HG02981 (cell line): ENCODE results near the gene METAP1D.
"Not testable (repeated sequence)": the region's sequence is repeated elsewhere in the genome, so short reads cannot be mapped to it uniquely, and the experiment has no call there.

Source experiments
- ATAC-seq: cut with Tn5 transposase; IDR thresholded peaks from one replicate; pipeline ENCODE4 v1.9.1; 2021; ENCODE audit warnings: mild to moderate bottlenecking, moderate library complexity; ENCODE audit not compliant: unreplicated experiment

METAP1D gene

DNA sequence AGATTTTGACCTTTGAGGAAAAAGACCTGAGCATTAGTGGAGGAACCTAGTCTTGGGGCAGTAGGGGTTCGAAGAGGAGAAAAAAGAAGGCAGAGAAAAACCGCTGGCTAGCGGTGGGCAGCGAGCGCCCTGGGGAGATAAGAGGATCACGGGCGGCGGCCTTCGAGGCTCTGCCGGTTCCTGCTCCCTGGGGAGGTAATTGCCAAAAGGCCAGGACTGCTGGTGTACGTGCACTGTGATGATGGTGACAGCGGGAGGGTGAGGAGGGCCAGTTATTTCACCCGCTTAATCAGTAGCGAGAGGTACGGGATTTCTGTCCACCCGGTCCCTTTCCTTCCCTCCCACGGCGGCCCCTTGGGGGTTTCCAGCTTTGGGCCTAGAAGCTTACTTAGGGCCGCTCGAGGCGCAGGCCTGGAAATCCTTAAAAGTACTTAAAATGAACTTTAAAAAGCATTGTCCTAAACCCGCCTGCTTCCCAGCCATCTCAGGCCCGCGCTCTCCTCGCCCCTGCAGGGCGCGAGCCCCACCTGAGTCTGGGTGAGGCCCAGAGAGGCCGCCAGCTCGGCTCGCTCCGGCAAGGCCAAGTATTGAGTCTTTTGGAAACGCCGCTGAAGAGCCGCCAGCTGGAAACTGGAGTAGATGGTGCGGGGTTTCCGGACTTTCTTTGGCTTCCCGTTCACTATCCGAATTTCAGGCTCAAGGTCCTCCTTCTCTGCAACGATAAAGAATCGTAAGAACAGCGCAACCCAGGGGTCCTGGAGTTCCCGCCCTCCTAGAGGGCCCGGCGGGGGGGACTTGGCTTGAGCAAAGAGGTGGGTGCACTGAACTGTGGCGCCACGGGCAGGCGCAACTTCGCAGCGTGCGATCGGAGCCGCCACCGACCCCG is 101.4 kb downstream of the METAP1D start:
- ATAC-seq, result no peak

DNA sequence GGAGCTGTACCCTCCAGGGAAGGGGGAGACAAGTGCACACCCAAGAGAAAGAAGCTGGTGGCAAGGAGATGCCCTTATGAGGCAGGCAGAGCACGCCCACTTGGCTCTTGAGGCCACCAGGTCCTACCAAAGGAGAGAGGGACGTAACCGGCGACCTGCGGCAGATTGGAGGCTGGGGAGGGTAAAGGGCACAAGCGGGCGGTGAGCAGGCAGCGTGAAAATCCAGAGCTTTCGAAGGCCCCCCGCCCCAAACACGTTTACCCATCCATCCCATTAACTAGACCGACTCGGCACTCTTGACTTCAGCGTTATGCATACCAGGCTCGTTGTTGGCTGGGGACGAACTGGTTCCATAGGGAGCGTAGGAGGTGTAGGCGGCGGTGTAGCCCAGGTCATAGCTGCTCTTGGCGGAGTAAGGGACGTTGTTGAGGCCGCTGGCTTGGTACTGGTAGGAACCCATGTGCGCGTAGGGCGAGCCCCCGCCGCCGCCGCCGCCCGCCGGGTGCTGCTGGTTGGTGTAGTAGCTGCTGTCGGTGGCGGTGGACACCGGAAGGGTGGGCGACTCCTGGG is 102.2 kb downstream of the METAP1D start:
- no peak for ATAC-seq

DNA sequence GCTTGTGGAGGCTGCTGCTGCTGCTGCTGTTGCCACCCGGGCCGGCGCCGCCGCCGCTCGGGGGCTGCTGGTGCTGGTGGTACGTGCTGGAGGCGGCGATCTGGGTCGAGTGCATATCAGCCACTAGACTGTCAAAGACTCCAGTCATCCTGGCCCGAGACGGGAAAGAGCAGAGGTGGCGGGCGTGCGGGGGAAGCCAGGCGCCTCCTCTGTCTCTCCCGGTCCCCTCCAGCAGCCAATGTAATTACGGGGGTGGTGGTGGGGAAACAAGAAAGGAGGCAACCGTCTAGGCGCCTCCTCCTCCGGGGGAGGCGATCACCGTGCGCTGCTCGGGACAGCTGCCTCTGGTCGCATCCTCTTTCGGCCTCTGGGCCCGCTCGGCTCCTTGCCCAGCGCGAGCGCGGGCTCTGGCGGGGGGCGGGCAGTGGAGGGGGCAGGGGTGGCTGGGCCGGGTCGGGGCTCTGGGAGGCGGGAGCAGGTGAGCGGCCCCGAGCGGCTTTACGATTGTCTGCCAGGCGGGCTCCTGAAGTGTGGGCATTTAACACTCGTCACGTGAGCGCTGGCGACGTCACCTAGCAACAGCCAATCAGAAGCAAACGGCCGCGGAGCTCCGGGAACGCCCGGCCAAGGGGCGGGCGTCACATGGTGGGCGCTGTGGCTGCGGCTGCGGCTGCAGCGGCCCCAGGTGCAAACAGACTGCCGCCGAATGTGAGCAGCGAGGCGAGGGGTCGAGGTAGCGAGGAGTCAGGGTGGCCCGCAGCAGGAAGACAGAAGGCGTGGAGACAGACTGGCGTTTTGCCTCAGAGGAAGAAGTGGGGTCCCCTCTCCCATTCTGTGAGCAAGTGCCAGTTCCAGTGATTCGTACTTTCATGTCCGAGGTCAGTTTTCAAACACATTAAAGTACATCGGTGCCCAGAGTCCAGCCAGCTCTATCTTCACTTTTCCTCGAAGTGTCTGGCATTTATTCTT is 102.9 kb downstream of the METAP1D start, which contains the start of gene DLX2:
Gene DLX2 (minus strand): TSS at position 510 of the 969 bp plus-strand sequence. CDS start 362 bp downstream, at position 148.
- ATAC-seq, result peak; percentile 51

DNA sequence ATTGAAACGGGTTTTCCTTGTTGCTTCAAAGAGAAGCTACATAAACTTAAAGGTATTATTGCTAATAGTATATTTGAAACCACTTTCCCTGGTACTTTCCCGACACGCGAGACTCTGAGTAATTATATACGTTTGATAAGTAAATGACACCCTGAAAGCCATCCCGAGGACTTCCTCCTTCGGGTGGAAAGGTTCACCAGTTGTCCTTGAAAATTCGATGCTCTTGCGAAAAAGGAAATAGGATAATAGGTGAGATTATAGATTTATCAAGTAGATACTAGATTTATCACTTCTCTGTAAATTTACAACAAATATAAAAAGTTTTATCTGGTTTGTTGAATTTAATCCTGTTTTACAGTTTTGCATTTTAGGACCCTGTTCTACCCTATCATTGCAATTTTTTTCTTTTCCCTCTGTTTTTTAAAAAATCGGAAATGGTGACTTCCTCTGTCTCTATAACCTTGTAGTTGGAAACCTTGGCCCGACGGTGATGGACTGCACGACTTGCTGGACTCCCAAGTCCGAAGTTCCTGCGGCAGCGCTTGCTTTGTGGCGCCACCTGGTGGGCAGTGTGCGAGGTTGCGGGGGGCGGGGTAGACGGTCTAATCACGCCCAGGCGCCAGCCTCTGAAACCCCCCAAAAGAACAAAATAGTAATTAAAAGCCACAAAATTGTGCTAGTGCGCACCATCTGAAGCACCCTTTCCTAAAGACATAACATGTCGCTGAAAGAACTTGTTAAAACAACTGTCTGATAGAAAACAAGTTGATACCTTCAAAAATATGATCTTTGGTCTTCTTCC is 103.9 kb downstream of the METAP1D start:
- ATAC-seq, result no peak

DNA sequence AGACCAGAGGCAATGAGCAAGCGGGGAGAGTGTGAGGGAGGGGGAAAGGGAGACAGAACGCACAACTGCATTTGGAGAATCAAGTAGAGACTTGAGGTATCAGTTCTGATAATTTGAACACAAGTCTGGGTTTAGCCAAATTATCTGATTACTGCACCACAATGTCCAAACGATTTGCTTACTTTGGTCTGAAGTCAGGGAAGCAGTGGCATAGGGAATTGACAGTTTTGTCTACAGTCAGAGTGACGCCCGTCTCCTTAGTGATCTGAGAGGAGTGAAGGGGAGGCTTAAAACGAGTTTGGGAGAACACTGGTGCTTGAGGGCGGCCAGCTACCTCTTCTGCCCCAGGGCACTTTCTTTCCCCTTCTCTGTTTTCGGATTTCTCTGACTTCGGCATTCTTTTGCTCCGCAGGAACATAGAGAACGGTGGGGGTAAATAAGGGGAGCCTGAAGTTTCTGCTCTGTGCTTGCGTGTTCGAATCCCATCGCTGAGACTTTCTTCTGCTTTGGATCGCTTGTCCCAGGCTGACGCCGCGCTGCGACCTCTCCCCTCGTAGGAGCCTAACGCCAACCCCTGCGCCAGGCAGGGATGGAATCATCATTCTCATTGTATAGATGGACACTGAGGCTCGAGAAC is 105.8 kb downstream of the METAP1D start:
- ATAC-seq, result no peak

DNA sequence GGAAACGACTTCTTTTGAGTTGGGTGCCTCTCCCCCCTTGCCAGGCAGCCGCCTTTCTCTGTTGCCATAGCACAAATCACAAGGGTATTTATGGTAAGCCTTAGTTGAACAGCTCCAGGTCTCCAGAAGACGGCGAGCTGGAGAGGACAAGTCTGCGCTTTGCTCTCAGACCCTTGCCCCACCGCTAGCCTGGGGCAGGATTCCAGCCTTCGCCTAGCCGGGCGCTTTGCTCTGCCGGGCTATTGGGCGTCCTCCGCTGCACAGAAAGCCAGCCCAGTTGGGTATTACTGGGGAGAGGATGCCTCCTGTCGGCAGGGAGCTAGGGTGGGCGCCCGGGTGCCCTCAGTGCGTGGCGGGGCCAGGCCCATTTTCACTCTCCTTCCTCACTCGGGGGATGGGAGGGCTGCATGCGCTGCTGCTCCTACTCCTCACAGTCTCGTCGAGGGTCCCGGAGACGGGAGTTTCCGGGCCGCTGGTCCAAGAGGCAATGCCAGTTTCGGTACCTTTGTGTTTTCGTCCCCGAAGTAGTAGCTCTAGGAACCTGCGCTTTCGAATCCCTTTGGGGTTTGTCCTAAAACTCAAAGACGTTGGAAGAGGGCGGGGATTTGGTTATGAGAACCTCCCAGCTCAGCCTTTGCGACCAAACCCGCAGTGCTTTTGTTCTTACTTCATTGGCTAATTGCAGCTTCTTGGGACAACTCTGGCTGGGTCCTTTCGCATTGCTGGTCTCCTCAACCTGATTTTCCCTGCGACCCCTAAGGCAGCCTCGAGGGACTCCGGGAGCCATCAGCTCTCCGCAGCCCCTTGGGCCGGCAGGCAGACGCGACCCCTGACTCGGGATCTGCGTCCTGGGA is 106.6 kb downstream of the METAP1D start:
- no peak for ATAC-seq

DNA sequence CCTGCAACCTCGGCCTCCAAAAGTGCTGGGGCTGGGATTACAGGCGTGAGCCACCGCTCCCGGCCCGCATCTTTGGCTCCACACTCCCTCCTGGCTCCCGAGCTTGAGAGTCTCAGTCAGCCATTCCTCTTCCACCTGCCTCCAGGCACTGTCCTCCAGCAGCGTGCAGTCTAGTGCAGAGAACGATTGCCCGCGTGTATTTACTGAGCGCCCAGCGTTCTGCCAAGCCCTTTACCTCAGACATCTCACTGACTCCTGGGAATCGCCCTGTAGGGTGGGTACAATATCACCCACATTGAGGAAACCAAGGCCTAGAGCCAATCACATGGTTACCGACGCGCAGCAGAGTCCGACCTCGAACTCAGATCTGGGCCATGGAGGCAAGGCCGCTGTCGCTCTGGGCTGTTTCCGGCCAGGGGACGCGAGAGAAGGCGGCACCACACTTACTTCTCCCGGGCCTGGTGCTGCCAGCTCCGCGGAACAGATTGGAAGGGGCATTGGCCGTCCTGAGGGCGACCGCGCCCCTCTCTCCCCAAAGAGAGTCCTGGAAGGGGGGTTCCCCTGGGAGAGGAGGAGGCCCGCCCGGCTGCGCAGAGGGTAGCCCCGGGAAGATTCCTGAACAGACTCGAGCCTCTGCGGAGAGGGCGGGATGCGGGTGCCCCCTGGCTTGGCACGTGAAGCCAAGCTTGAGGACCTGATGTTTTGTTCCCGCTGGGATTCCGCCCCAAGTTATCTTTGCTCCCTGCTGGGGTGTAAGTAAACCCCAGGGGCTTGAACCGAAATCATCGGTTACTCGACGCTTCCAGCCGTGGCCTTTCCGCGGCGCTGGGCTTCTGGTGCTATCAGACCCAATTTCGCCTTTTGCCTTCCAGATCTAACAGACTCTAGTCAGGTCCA is 108.2 kb downstream of the METAP1D start:
- no peak for ATAC-seq

DNA sequence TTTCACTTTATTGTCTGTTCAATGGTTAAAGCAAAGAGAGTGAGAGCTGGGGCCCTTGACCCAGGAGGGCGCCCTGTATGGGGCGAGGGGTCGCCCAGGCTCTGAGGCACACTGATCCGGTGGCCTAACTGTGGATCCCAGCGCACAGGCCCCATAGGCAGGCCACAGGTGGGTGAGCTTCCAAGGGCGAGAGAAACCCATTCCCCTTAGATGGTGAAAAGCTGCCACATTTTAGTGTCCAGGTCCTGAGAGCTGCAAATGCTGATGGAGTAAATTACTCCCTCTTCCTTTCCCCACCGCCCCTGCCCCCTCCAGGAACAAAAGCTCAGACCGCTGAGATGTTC is 108.8 kb downstream of the METAP1D start:
- no peak for ATAC-seq

DNA sequence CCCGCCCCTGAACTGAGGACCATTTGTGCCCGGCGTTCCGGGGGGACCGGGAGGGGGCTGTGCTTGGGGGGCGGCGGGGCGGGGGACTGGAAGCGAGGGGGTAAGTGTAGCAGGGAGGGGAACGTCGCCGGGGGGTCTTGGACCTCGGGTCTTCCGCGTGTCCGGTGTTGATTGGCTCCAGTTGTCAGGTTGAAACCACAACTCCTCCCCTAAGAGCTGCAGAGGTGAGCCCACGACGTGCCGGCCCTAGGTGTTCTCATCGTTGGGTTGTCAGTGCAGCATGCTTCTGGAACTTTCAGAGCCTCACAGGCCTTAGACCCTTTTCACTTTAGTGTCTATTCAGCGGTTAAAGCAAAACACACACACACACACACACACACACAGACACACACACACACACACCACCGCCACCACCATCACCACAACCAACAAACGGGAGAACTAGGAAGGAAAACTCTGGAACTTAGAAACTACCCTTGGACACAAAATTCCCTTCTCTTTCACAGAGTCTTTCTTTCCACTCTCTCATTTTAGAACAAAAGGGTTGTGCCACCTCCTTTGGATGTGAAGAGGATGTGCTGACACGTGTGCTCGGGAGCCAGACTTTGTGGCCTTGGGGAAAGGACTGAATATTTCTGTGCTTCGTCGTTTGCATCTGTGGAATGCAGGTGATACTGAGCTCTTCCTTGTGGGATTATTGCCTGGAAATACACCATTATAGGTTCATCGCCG is 109.7 kb downstream of the METAP1D start:
- no peak for ATAC-seq

DNA sequence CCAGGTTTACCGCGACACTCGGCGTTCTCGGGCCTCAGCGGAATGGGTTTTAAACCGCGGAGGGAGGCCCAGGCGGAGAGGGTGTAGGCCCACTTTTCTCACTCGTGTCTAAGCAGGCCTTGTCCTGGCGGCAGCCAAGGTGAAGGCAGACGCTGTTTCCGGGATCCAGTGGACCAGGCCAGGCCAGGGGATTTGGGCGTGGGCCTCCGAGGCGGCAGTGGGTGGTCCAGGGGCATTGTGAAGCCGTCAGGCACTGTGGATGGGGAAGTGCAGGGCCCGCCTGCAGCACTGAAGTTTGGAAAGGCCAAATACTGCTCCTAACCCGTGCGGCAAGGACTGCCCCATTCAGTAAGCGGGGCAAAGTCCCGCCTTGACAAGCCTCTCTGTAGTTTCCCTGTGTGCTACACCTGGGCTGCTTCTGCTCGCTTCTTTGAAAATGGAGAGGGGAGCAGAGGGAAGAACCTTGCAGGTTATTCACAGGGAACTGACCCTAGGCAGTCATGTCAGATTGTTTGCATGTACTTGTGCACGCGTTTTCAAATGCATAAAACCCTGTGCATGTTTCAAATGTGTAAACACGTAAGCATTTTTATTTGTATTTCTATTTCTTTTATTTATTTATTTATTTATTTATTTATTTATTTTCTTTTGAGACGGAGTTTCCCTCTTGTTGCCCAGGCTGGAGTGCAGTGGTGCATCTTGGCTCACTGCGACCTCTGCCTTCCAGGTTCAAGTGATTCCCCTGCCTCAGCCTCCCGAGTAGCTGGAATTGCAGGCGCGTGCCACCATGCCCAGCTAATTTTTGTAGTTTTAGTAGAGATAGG is 110.4 kb downstream of the METAP1D start:
- no peak for ATAC-seq

DNA sequence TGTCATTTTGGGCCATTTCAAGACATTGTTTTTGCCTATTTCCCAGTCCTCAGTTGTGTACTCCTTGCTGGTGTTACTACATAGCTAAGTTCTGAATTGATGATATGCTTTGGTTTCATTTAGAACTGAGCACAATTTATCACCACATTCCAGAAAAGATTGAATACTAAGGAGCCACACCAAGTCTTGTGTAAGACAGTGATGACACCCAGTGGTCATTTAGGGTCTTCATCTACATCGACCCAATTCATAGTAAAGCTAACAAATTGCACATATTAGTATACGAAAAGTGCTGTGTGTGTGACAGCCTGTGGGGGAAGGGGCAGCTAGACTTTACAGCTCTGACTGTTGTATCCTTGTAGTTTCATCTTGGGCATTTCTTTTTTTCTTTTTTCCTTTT is 113.9 kb downstream of the METAP1D start:
- ATAC-seq, result no peak

DNA sequence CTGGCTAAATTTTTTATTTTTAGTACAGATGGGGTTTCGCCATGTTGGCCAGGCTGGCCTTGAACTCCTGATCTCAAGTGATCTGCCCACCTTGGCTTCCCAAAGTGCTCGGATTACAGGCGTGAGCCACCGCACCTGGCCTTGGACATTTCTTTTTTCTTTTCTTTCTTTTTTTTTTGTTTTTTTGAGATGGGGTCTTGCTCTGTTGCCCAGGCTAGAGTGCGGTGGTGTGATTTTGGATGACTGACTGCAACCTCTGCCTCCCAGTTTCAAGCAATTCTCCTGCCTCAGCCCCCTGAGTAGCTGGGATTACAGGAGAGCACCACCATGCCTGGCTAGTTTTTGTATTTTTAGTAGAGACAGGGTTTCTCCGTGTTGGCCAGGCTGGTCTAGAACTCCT is 114.4 kb downstream of the METAP1D start:
- ATAC-seq, result not testable (repeated sequence)

DNA sequence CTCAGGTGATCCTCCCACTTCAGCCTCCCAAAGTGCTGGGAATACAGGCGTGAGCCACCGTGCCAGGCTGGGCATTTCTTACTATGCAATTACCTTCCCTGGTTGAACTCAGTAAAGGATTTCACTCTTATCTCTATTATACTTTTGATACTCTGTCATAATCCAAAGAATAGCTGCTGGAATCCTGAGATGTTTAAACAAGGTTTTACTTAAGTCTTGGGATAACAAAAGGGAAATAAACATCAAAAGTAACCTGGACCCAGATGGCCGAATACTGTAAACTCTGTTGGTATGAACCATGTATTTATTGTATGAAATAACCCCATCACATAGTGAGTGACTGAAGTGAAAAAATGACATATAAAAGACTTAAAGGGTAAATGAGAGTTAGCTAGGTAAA is 114.8 kb downstream of the METAP1D start:
- ATAC-seq, result no peak

DNA sequence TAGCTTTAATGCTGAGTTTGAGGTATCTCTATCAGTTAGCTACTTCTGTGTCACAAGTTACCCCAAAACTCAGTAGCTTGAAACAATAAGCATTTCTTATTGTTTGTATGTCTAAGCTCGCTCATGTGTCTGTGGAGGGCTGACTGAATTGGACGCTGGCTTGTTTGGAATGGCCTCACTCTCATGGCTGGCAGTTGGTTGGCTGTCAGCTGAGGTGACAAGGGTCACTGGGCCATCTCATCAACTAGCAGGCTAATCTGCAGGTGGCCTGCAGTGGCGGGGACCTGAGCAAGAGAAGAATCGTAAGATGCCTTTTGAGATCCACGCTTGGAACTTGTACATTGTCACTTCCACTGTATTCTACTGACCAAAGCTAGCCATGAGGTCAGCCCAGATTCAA is 116.4 kb downstream of the METAP1D start:
- ATAC-seq, result no peak

DNA sequence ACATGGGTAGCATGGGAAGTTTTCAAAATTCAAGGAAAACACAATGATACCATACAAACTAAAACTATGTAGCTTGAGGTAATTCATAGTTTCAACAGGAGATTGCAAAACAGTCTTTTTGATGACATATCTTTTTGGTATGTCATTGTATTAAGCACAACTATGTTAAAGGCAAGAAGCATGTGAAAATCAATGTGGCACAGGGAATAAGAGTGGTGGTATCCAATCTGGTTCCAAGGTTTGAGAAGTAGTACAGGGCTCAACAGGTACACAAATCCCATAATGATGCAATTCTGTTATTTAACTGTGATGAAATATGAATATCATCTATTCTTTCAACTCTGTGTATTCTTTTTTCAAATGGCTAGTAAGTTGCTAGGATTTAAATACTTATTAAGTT is 119.3 kb downstream of the METAP1D start:
- no peak for ATAC-seq

DNA sequence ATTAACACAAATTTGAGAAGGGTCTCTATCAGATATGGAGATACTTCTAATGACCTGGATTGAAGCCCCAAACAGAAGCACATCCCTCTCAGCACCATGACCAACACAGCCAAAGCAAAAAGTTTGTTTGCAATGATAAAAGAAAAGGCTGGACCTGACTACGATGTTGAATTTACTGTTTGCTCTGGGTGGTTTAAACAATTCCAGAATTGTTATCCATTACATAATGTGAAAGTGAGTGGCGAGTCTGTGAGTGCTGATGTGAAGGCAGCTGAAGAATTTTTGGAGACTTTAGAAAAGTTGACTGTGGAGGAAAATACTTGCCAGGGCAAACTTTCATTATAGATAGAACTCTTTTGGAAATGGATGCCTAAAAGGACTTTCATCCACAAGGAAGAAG is 120.4 kb downstream of the METAP1D start:
- no peak for ATAC-seq

DNA sequence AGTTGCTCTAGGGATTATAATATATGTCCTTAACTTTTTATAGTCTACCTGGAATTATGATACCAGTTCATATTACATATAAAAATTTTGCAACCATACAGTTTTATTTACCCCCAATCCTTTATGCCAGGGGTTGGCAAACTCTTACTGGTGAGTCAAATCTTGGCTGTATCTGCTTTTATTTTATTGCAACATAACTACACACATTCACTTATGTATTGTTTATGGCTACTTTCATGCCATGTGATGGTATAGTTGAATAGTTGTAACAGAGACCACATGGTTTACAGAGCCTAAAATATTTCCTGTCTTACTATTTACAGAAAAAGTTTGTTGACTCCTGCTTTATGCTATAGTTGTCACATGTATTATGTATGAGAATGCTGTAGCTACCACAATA is 128.7 kb downstream of the METAP1D start:
- ATAC-seq, result no peak
